ENCODE data around the gene KCNN3. TPM values are rescaled to one million over a fixed set of nuclear protein-coding genes. Genes with fewer than 3 reads are reported as not detected.

Gene KCNN3
- total RNA-seq, 1 donor from 2014 or later = under 0.01 TPM

DNA sequence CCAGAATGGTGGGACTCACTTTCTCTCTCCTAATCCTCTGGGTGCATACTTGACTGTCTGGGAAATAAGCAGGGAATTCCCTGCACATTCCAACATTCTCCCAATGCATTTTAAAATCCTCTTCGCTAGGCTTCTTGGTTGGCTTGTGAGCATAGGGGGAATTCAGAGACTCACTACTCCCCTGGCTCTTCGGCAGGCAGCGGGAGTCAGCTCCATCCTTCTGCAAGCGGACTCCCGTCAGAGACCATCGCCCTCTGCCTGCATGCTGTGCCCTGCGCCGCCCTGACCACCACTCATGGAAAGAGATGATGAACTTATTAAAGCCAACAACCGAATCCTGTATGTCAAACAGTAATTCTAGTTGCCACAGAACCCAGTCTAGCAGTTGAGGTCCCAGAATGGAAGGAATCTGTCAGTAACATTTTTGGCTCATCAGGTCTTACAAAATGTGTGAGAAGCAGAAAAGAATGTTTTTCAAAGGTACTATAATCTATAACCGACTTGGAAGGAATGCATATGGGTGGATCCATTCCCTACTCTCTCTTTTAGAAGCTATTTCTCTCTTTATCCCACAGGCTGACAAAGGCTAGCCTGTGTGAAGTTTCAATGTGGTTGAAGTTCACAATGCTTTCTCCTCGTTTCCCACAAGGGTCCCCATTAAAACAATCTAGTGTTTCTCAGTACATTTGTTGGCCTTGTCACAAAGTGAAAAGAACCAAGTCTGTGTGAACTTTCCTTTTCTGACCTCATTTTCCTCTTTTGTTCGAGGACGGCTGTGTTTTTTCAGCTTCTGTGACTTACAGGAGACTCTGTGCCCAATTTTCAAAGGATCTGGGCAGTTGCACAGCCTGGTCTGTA lies 143.0 kb downstream of the KCNN3 start:
- DNase-seq (ENCODE audit: low read depth) = no peak
- H3K4me3 ChIP-seq (ENCODE audit: low read depth, low read length) = no peak overlapping the region
- TF ChIP-seq, protein P1, sequence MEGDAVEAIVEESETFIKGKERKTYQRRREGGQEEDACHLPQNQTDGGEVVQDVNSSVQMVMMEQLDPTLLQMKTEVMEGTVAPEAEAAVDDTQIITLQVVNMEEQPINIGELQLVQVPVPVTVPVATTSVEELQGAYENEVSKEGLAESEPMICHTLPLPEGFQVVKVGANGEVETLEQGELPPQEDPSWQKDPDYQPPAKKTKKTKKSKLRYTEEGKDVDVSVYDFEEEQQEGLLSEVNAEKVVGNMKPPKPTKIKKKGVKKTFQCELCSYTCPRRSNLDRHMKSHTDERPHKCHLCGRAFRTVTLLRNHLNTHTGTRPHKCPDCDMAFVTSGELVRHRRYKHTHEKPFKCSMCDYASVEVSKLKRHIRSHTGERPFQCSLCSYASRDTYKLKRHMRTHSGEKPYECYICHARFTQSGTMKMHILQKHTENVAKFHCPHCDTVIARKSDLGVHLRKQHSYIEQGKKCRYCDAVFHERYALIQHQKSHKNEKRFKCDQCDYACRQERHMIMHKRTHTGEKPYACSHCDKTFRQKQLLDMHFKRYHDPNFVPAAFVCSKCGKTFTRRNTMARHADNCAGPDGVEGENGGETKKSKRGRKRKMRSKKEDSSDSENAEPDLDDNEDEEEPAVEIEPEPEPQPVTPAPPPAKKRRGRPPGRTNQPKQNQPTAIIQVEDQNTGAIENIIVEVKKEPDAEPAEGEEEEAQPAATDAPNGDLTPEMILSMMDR (conservative IDR thresholded peaks at IDR 0.05; ENCODE audit: low read depth, low read length) = no peak

DNA sequence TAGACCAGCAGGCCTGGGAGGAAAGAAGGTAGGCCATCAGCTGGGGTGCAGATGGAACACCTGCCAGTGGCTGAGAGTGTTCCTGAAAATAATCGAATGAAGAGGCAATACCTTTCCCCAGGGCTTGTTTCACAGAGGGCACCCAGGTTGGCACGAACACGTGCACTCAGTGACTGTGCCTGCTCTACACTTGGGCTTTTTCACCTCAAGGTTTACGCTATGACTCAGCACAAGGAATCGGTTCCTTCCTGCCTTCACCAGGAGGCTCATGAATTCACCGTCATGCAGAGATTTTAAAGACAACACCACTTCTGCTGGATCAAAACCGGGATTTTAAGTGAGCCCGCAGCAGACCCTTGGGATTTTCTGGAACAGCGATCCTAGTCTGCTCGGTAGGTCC lies 143.6 kb downstream of the KCNN3 start:
- TF ChIP-seq, protein P1 (conservative IDR thresholded peaks at IDR 0.05; ENCODE audit: low read depth, low read length) = no peak
- H3K4me3 ChIP-seq (ENCODE audit: low read depth, low read length) = no peak overlapping the region
- DNase-seq (ENCODE audit: low read depth) = no peak

DNA sequence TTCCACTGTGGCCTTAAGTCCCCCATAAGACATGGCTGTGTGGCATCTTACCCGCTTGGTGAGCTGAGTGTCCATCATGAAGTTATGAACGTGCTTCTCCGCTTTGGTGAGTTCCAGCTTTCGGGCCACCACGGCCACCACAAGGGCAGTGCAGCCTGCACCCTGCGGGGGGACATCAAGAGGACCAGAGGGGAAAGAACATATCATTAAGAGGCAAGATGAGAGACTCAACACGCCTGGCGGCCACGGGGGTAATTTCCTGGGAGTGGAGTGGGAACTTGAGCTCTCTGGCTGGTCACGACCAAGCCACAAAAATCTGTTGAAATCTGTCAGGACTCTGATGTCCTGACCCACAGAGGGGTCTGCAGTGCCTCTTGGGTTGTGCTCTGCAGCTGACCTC lies 144.2 kb downstream of the KCNN3 start:
- DNase-seq (ENCODE audit: low read depth) = no peak
- TF ChIP-seq, protein P1 (conservative IDR thresholded peaks at IDR 0.05; ENCODE audit: low read depth, low read length) = no peak
- H3K4me3 ChIP-seq (ENCODE audit: low read depth, low read length) = no peak overlapping the region

DNA sequence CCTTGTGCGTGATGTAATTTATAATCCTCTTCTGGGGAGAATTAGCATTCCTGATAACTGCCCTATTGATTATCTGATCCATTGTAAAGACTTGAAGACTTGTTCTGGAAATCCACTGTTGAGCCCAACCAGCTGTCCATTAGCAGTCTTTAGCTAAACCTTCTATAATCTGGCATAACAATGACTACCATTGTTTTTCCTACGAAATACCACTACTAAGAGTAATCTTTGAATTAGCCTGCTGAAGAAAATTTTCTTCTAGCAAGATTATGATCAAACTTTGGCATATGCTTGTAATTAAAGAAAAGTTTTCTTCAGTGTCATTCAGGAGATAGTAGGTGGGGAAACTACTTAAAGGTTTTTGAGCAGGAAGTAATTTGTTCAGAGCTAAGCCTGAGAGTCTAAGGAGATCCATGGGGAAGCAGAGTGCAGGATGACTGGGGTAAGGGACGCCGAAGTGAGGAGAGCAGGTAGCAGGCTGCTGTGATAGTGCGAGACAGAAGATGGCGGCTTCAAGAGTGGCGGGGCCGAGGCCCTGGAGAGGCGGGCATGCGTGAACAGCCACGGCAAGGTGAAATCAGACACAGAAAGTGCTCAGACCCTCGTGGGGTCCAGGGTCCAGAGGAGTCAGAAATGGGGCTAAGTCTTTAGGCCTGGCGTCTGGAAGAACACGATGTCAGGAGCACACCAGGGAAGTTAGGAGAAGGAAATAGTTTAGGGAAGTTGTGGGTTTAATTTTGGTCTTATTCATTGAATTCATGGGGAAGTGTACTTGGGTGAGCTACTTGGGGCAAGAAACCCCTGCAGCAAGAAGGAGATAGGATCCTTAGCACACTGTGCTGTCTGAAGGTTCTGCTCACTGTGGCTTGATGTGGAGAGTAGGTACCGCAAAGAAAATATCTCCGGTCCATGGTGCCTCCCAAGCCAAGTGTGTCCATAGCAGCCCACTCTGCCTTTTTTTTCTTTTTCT lies 149.5 kb downstream of the KCNN3 start:
- TF ChIP-seq, protein P1 (conservative IDR thresholded peaks at IDR 0.05; ENCODE audit: low read depth, low read length) = no peak

DNA sequence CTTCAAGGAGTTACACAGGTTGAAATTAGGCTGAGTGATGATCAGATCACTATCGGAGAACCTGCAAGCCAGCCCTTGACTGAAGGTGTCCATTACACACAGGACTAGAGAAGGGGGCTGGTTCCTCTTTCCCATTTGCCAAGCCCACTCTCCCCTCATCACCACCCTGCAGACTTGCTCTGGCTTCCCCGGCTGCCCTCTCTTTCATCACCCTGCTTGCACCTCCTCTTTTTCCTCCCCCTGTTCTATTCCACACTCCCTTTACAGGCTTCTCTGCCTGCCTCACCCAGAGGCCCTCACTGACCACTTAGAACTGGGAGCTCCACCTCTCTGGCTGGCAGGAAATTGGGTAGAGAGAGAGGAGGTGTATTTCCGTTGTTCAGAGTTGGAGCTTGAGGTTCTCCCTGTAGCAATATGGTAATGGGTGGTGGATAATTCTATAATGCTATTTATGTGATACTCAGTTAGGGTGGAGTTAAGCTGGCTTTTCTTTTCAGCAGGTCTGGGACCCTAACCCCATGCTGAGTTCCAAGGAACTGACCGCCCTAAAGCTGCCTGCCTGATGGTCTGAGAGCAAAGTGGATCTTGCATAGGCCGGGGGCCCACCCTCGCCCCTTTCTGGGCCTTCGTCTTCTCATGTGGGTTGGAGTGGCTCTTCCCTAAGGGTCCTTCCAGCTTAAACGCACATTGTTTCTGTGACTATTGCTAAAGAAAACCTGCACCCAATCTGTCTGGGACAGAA lies 150.3 kb downstream of the KCNN3 start:
- DNase-seq (ENCODE audit: low read depth) = no peak
- TF ChIP-seq, protein P1 (conservative IDR thresholded peaks at IDR 0.05; ENCODE audit: low read depth, low read length) = no peak
- no peak overlapping the region for H3K4me3 ChIP-seq (ENCODE audit: low read depth, low read length)

More for the DNA sequence above, 149.5 kb downstream of the KCNN3 start:
- DNase-seq (ENCODE audit: low read depth) = no peak
- H3K4me3 ChIP-seq (ENCODE audit: low read depth, low read length) = no peak overlapping the region

DNA sequence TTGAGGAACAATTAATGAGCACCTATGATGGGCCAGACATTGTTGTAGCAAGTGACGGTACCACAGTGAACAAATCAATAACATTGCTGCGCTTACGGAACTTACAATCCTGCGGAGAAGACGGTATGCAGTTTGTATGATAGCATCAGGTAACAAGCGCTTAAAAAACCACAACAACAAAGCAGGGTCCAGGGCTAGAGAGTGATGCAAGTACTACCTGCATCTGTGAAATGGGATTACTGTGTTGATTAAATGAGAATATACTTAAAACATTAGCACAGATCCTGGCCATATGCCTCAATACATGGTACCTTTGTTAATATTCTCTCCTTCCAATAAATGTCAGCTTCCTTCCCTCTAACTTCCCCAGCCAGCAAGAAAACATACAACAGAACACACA lies 151.5 kb downstream of the KCNN3 start:
- TF ChIP-seq, protein P1 (conservative IDR thresholded peaks at IDR 0.05; ENCODE audit: low read depth, low read length) = no peak
- H3K4me3 ChIP-seq (ENCODE audit: low read depth, low read length) = no peak overlapping the region
- no peak for DNase-seq (ENCODE audit: low read depth)
